SK-N-SH treated with all-trans-retinoic acid at 6 μM for 48 hours (cell line): ENCODE measurements around the gene PIK3R1.
A peak's percentile ranks its signal among the peaks of the same experiment; 100 is the strongest.

Experiments
- ATAC-seq: fragments of 200-7000 bp; cut with Tn5 transposase; 3 replicates; pipeline ENCODE4 v1.9.1; 2020; ENCODE audit warnings: mild to moderate bottlenecking, moderate library complexity
- ARNTL ChIP-seq: fragments of 450-650 bp; formaldehyde crosslinking; IDR thresholded peaks from 2 replicates; pipeline ENCODE4 v1.5.0; 2020; ENCODE audit warnings: low read depth, mild to moderate bottlenecking, moderate library complexity, borderline replicate concordance
- BACH2 ChIP-seq: fragments of 250-450 bp; sonication (Bioruptor Pico); IDR thresholded peaks from 2 replicates; pipeline ENCODE4 v1.9.0; 2021; ENCODE audit warnings: mild to moderate bottlenecking, borderline replicate concordance
- CSDC2 ChIP-seq: fragments of 250-450 bp; sonication (Bioruptor Pico); IDR thresholded peaks from 2 replicates; pipeline ENCODE4 v1.5.0; 2020; ENCODE audit warnings: mild to moderate bottlenecking, moderate library complexity
- ESRRG ChIP-seq: fragments of 250-450 bp; sonication (Bioruptor Pico); IDR thresholded peaks from 2 replicates; pipeline ENCODE4 v1.6.1; 2021; ENCODE audit warnings: mild to moderate bottlenecking
- GLIS3 ChIP-seq: fragments of 250-450 bp; sonication (Bioruptor Pico); IDR thresholded peaks from 2 replicates; pipeline ENCODE4 v1.5.0; 2020; ENCODE audit warnings: mild to moderate bottlenecking, moderate library complexity
- OSR1 ChIP-seq: fragments of 250-450 bp; sonication (Bioruptor Pico); IDR thresholded peaks from 2 replicates; pipeline ENCODE4 v1.8.0; 2022; ENCODE audit warnings: moderate library complexity, mild to moderate bottlenecking, inconsistent platforms
- PPARA ChIP-seq: fragments of 250-450 bp; sonication (Bioruptor Pico); IDR thresholded peaks from 2 replicates; pipeline ENCODE4 v1.5.0; 2020; ENCODE audit warnings: mild to moderate bottlenecking, borderline replicate concordance
- RARB ChIP-seq: fragments of 250-450 bp; sonication (Bioruptor Pico); IDR thresholded peaks from 2 replicates; pipeline ENCODE4 v1.8.0; 2021; ENCODE audit warnings: mild to moderate bottlenecking, moderate library complexity
- SNAI2 ChIP-seq: fragments of 250-450 bp; sonication (Bioruptor Pico); IDR thresholded peaks from 2 replicates; pipeline ENCODE4 v1.5.0; 2020; ENCODE audit warnings: mild to moderate bottlenecking, moderate library complexity
- TOX ChIP-seq: fragments of 250-450 bp; sonication (Bioruptor Pico); IDR thresholded peaks from 2 replicates; pipeline ENCODE4 v1.8.0; 2021; ENCODE audit warnings: mild to moderate bottlenecking, moderate library complexity, borderline replicate concordance
- ZC3H10 ChIP-seq: fragments of 250-450 bp; sonication (Bioruptor Pico); IDR thresholded peaks from 2 replicates; pipeline ENCODE4 v1.5.1; 2021; ENCODE audit warnings: mild to moderate bottlenecking, moderate library complexity
- ZFP3 ChIP-seq: fragments of 250-450 bp; sonication (Bioruptor Pico); IDR thresholded peaks from 2 replicates; pipeline ENCODE4 v1.5.0; 2020; ENCODE audit warnings: mild to moderate bottlenecking, moderate library complexity
- ZNF565 ChIP-seq: fragments of 450-650 bp; formaldehyde crosslinking; conservative IDR thresholded peaks from 2 replicates; pipeline ENCODE4 v1.5.0; 2020; ENCODE audit warnings: low read depth, mild to moderate bottlenecking, moderate library complexity
- ZNF70 ChIP-seq: fragments of 450-650 bp; formaldehyde crosslinking; IDR thresholded peaks from 2 replicates; pipeline ENCODE4 v1.5.0; 2020; ENCODE audit warnings: mild to moderate bottlenecking, moderate library complexity
- ZNF8 ChIP-seq: fragments of 450-650 bp; formaldehyde crosslinking; IDR thresholded peaks from 2 replicates; pipeline ENCODE4 v1.5.0; 2020; ENCODE audit warnings: mild to moderate bottlenecking, moderate library complexity
- TF ChIP-seq, protein P1 (sequence below): fragments of 250-450 bp; sonication (Bioruptor Pico); IDR thresholded peaks from 2 replicates; pipeline ENCODE4 v1.5.0; 2020; ENCODE audit warnings: mild to moderate bottlenecking, moderate library complexity
- TF ChIP-seq, protein P2 (sequence below): fragments of 250-450 bp; sonication (Bioruptor Pico); IDR thresholded peaks from 2 replicates; pipeline ENCODE4 v1.5.1; 2021; ENCODE audit warnings: mild to moderate bottlenecking, moderate library complexity
- TF ChIP-seq, protein P3 (sequence below): fragments of 250-450 bp; sonication (Bioruptor Pico); IDR thresholded peaks from 2 replicates; pipeline ENCODE4 v1.8.0; 2020; ENCODE audit warnings: mild to moderate bottlenecking, moderate library complexity, borderline replicate concordance

PIK3R1 gene

DNA sequence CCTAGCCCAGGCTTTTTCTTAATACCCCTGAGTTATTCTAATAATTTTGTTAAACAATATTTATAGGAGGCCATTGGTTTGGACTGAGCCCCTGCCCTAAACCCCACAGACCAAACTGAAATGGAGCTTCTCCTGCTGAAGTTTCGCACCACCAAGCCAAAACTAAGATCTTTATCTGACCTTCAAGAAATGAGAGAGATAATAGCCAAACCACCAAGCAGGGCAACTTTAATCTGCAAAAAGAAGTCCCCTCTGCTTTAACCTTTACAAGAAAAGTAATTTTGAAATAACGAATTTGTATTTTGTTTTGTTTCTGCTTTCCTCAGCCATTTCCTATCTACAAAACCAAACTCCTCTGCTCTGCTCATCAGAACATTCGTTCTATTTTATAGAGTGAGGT lies 125.5 kb downstream of the PIK3R1 start:
- ATAC-seq = no peak
- TF ChIP-seq ARNTL (CRISPR knock-in tag) = no peak
- TF ChIP-seq SNAI2 (CRISPR knock-in tag) = no peak
- TF ChIP-seq RARB (CRISPR knock-in tag) = no peak
- TF ChIP-seq PPARA = no peak
- TF ChIP-seq GLIS3 (CRISPR knock-in tag) = no peak
- TF ChIP-seq, protein P1, sequence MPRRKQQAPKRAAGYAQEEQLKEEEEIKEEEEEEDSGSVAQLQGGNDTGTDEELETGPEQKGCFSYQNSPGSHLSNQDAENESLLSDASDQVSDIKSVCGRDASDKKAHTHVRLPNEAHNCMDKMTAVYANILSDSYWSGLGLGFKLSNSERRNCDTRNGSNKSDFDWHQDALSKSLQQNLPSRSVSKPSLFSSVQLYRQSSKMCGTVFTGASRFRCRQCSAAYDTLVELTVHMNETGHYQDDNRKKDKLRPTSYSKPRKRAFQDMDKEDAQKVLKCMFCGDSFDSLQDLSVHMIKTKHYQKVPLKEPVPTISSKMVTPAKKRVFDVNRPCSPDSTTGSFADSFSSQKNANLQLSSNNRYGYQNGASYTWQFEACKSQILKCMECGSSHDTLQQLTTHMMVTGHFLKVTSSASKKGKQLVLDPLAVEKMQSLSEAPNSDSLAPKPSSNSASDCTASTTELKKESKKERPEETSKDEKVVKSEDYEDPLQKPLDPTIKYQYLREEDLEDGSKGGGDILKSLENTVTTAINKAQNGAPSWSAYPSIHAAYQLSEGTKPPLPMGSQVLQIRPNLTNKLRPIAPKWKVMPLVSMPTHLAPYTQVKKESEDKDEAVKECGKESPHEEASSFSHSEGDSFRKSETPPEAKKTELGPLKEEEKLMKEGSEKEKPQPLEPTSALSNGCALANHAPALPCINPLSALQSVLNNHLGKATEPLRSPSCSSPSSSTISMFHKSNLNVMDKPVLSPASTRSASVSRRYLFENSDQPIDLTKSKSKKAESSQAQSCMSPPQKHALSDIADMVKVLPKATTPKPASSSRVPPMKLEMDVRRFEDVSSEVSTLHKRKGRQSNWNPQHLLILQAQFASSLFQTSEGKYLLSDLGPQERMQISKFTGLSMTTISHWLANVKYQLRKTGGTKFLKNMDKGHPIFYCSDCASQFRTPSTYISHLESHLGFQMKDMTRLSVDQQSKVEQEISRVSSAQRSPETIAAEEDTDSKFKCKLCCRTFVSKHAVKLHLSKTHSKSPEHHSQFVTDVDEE (CRISPR knock-in tag) = no peak
- TF ChIP-seq BACH2 (CRISPR knock-in tag) = no peak
- TF ChIP-seq CSDC2 (CRISPR knock-in tag) = no peak
- TF ChIP-seq OSR1 = no peak
- TF ChIP-seq, protein P2, sequence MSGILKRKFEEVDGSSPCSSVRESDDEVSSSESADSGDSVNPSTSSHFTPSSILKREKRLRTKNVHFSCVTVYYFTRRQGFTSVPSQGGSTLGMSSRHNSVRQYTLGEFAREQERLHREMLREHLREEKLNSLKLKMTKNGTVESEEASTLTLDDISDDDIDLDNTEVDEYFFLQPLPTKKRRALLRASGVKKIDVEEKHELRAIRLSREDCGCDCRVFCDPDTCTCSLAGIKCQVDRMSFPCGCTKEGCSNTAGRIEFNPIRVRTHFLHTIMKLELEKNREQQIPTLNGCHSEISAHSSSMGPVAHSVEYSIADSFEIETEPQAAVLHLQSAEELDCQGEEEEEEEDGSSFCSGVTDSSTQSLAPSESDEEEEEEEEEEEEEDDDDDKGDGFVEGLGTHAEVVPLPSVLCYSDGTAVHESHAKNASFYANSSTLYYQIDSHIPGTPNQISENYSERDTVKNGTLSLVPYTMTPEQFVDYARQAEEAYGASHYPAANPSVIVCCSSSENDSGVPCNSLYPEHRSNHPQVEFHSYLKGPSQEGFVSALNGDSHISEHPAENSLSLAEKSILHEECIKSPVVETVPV = no peak
- TF ChIP-seq TOX (CRISPR knock-in tag) = no peak
- TF ChIP-seq, protein P3, sequence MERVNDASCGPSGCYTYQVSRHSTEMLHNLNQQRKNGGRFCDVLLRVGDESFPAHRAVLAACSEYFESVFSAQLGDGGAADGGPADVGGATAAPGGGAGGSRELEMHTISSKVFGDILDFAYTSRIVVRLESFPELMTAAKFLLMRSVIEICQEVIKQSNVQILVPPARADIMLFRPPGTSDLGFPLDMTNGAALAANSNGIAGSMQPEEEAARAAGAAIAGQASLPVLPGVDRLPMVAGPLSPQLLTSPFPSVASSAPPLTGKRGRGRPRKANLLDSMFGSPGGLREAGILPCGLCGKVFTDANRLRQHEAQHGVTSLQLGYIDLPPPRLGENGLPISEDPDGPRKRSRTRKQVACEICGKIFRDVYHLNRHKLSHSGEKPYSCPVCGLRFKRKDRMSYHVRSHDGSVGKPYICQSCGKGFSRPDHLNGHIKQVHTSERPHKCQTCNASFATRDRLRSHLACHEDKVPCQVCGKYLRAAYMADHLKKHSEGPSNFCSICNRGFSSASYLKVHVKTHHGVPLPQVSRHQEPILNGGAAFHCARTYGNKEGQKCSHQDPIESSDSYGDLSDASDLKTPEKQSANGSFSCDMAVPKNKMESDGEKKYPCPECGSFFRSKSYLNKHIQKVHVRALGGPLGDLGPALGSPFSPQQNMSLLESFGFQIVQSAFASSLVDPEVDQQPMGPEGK = no peak
- no peak for TF ChIP-seq ZFP3 (CRISPR knock-in tag)
- TF ChIP-seq ZNF70 (CRISPR knock-in tag) = no peak
- TF ChIP-seq ESRRG = no peak
- no peak for TF ChIP-seq ZNF565 (CRISPR knock-in tag)

DNA sequence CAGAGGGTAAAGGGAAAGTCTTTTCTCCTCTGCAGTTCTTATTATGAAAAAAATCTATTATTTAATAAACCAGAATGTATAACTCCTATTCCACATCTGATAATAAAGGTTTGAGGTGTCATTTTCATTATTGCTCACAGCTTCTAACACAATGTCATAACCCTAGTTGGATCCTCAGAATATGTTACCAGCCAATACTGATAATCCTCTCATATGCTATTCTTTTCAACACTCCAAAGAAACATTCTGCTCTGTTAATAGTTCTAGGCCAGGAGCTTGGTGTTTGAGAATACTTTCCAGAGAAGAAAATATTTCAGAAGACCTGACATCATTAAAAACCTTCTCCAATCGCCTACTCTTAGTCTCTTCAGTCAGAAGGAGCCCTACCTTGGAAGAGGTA lies 127.1 kb downstream of the PIK3R1 start:
- TF ChIP-seq, protein P3 = no peak
- TF ChIP-seq, protein P1 (CRISPR knock-in tag) = no peak
- TF ChIP-seq, protein P2 = no peak
- TF ChIP-seq ZNF8 (CRISPR knock-in tag) (no peak), ARNTL (CRISPR knock-in tag) (no peak), TOX (CRISPR knock-in tag) (no peak), BACH2 (CRISPR knock-in tag) (no peak)
- ATAC-seq = no peak

DNA sequence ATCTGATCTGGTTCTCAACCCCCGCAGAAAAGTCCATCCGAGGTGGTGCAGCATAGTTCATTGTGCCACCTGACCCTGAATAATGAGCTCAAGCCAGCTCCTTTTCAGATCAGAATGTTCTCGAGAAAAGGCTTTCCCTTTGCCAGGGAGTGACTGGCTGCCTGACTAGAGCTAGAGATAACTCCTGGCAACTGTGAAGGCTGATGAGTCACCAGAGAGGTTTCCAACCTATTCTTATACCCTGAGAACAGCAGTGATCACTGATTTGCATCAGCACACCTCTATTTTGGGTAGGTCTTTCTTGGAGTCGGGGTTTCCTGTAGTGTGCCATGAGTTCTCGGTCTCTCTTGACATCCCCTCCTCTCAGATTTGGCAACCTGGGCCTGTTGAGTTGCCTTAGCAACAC lies 127.9 kb downstream of the PIK3R1 start:
- no peak for TF ChIP-seq ZC3H10 (CRISPR knock-in tag)
- no peak for TF ChIP-seq GLIS3 (CRISPR knock-in tag)
- TF ChIP-seq OSR1 = no peak
- TF ChIP-seq, all 23 proteins: peak for 0
- peak; percentile 93 for ATAC-seq
